ENCODE measurements around the gene DROSHA. TPM values are rescaled to one million over a fixed set of nuclear protein-coding genes. Genes with fewer than 3 reads are reported as not detected.

The DROSHA gene
- total RNA-seq, 2 donors from 2014 or later, result 16.1 to 85.0 TPM

GRCh38 chr5:31449962-31450361 is 81.9 kb downstream of the DROSHA start:
- H3K4me3 ChIP-seq, result no peak overlapping the region
- no peak overlapping the region for H3K27ac ChIP-seq
- intact Hi-C loops (cut with DNase I), result no loop called here
- peaks cover 0 to 21% of the 10 kb centered on the region in 2 donors for H3K36me3 ChIP-seq (replicated peaks in 1 of 2; ENCODE audit: insufficient read depth in 1 of 2, low read depth in 2 of 2)
- TF ChIP-seq POLR2A (IDR thresholded peaks at IDR 0.05) (no peak), CTCF (IDR thresholded peaks at IDR 0.05) (no peak)
- no peaks in the 10 kb centered on the region for H3K4me1 ChIP-seq
- H3K9me3 ChIP-seq, result no peaks in the 10 kb centered on the region
- ATAC-seq (no peak), DNase-seq (no peak)
- 90 to 96% methylated on average over 1 of the region's 1 CpG for WGBS, 2 donors
- no peaks in the 10 kb centered on the region for H3K27me3 ChIP-seq

- DNase-seq, result no peak
- Histone ChIP-seq H3K36me3 (replicated peaks in 1 of 2; ENCODE audit: insufficient read depth in 1 of 2, low read depth in 2 of 2) (peaks cover 0 to 21% of the 10 kb centered on the region in 2 donors), H3K9me3 (no peaks in the 10 kb centered on the region), H3K27ac (no peak overlapping the region), H3K4me3 (no peak overlapping the region), H3K4me1 (peaks cover 4% of the 10 kb centered on the region), H3K27me3 (no peaks in the 10 kb centered on the region)
- intact Hi-C loops (cut with DNase I), result no loop called here
- WGBS, 2 donors, result 93 to 97% methylated on average over 7 of the region's 7 CpGs
- ATAC-seq, result no peak
- no peak for TF ChIP-seq CTCF (IDR thresholded peaks at IDR 0.05)
- TF ChIP-seq POLR2A (IDR thresholded peaks at IDR 0.05), result no peak
Observed at GRCh38 chr5:31449174-31449573, 82.7 kb downstream of the DROSHA start.

GRCh38 chr5:31445041-31445600 is 86.8 kb downstream of the DROSHA start:
- no peak for DNase-seq
- H3K36me3 ChIP-seq (replicated peaks in 1 of 2; ENCODE audit: insufficient read depth in 1 of 2, low read depth in 2 of 2), result peaks cover 0 to 18% of the 10 kb centered on the region in 2 donors
- WGBS, 2 donors, result 83% methylated on average over 4 of the region's 4 CpGs

GRCh38 chr5:31443572-31443971 is 88.3 kb downstream of the DROSHA start:
- peaks cover 0 to 14% of the 10 kb centered on the region in 2 donors for H3K36me3 ChIP-seq (replicated peaks in 1 of 2; ENCODE audit: insufficient read depth in 1 of 2, low read depth in 2 of 2)
- ATAC-seq (peak; percentile 63), DNase-seq (peak in 1 of 4 donors; percentile 3)
- 69 to 75% methylated on average over 3 of the region's 3 CpGs for WGBS, 2 donors
- H3K4me3 ChIP-seq, result no peak overlapping the region
- H3K9me3 ChIP-seq, result no peaks in the 10 kb centered on the region
- intact Hi-C loops (cut with DNase I), result no loop called here
- peak overlapping the region in 2 of 4 donors; percentile 20 to 60 for H3K27ac ChIP-seq
- TF ChIP-seq CTCF (IDR thresholded peaks at IDR 0.05), result no peak
- no peak for TF ChIP-seq POLR2A (IDR thresholded peaks at IDR 0.05)
- H3K4me1 ChIP-seq, result peaks cover 8% of the 10 kb centered on the region
- H3K27me3 ChIP-seq, result no peaks in the 10 kb centered on the region

More at GRCh38 chr5:31445041-31445600, 86.8 kb downstream of the DROSHA start:
- Histone ChIP-seq H3K4me3 (no peak overlapping the region), H3K27ac (no peak overlapping the region), H3K27me3 (no peaks in the 10 kb centered on the region), H3K4me1 (peaks cover 8% of the 10 kb centered on the region), H3K9me3 (no peaks in the 10 kb centered on the region)
- intact Hi-C loops (cut with DNase I), result no loop called here
- no peak for ATAC-seq
- no peak for TF ChIP-seq POLR2A (IDR thresholded peaks at IDR 0.05)
- no peak for TF ChIP-seq CTCF (IDR thresholded peaks at IDR 0.05)

Data from body of pancreas (tissue), 4 donors.